MM.1S (cell line): ENCODE results near the gene FAM72B.
"Not testable (repeated sequence)": the region's sequence is repeated elsewhere in the genome, so short reads cannot be mapped to it uniquely, and the experiment has no call there.

Experiments used
- EZH2 ChIP-seq: fragments of 300-600 bp; sonication (generic); optimal IDR thresholded peaks from 2 replicates; pipeline ENCODE3; 2017; ENCODE audit warnings: low read depth, mild to moderate bottlenecking, antibody characterized with exemption, low read length, mixed read lengths
- TF ChIP-seq, protein P1 (sequence below): fragments of 300-600 bp; sonication (generic); IDR thresholded peaks from 2 replicates; pipeline ENCODE4 v1.5.1; 2016; ENCODE audit warnings: antibody characterized with exemption, low read length, mixed read lengths

DNA sequence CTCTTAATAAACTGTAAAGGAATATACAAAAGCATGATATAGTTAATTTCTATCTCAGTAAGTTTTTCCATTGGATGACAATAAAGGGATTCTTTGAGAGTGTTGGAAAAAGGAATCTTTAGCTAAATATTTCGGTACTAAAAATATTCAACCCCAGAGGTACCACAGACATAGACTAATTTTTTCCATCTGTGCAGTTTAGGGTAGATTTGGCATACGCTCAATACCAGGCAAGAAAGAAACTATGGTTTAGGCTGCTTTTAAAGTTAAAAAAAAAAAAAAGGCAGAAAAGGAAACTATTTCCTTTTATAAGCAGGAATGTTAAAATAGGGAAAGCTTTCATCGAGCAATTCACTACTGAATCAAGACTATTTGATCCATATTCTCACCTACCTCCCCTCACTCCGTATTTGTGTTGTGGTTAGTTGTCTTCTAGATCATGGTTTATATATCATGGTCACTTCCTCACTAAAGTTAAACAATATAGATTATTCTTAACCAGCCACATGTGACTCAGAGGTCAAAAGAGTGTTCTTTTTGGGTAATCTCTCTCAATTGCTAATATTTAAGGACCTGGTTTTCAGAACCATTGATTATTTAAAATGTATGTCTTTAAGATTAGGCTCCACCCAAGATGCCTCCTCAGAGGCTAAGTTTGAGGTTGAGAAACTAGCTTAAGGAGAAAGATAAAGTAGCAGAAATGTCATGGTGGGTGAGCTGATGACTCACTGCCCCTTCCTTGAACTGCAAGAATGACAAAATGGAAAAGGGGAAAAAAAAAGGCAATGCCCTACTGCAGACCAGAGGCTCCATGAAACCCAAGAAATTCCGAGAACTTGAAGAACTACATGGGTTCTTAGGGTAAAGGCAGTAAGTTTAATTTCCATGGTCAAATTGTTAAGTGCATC lies 20.0 kb downstream of the FAM72B start:
- TF ChIP-seq, protein P1, sequence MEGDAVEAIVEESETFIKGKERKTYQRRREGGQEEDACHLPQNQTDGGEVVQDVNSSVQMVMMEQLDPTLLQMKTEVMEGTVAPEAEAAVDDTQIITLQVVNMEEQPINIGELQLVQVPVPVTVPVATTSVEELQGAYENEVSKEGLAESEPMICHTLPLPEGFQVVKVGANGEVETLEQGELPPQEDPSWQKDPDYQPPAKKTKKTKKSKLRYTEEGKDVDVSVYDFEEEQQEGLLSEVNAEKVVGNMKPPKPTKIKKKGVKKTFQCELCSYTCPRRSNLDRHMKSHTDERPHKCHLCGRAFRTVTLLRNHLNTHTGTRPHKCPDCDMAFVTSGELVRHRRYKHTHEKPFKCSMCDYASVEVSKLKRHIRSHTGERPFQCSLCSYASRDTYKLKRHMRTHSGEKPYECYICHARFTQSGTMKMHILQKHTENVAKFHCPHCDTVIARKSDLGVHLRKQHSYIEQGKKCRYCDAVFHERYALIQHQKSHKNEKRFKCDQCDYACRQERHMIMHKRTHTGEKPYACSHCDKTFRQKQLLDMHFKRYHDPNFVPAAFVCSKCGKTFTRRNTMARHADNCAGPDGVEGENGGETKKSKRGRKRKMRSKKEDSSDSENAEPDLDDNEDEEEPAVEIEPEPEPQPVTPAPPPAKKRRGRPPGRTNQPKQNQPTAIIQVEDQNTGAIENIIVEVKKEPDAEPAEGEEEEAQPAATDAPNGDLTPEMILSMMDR: not testable (repeated sequence)
- TF ChIP-seq EZH2: not testable (repeated sequence)
